NCI-H128 (cell line): ENCODE data around the gene HNRNPLL.

Experiments
- DNase-seq: peaks from one replicate; lab custom pipeline; 2025; ENCODE audit not compliant: unreplicated experiment; lab: John Stamatoyannopoulos, UW

Gene HNRNPLL

GRCh38 chr2:38596229-38596628, 6.5 kb downstream of the HNRNPLL start:
- no peak for DNase-seq

DNA sequence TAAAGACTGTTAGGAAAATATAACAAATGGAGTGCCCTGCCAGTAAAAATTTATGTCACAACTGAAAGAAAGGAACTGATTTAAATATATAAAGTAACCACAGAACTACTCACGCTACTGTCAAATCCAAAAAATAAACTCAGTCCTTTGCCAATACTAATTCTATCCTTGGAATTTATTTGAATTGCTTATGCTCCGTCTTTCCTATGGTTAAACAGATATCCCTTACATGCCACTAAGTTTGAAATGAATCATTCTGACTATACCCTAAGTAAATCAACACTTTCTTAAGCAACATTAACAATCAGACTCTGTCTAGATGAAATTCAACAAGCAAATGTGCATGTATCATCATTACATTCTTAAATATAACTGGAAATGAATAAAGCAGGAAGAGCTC, 9.8 kb downstream of the HNRNPLL start:
- DNase-seq, result no peak

GRCh38 chr2:38591152-38591551, 11.6 kb downstream of the HNRNPLL start:
- DNase-seq, result no peak

DNA sequence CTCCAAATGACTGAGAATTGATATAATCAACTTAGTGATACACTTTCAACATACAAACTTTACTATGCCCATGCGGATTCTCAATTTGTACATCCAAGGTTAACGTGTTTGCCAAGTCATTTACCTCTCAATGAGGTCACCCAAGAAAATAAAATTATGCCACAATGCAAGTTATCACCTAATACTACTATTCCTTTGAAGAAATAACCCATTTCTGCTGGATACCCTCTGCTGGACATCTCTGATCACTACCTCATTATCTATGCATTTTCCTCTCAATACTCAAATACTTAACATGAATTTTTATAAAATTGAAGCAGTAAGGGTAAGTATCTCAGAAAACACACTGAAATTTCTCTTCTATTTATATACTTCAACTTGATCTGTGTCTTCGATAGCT, 12.7 kb downstream of the HNRNPLL start:
- DNase-seq, result no peak

DNA sequence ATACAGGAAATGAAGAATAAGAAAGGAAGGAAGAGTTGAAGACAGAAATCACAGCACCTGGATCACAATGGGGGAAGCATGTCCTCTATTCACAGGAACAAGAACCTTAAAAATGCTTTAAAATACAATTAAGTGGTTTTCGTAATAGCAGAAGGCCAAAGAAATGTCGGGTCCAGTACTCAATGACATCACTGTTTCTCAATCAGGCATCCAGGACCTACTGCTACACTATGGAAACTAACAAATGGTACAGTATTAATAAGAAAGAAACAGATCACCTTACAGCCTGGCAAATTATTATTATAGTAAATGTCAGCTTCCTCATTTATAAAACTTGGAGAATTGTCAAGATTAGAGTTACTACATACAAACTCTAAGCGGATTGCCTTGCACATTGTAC, 15.8 kb downstream of the HNRNPLL start:
- DNase-seq, result no peak

DNA sequence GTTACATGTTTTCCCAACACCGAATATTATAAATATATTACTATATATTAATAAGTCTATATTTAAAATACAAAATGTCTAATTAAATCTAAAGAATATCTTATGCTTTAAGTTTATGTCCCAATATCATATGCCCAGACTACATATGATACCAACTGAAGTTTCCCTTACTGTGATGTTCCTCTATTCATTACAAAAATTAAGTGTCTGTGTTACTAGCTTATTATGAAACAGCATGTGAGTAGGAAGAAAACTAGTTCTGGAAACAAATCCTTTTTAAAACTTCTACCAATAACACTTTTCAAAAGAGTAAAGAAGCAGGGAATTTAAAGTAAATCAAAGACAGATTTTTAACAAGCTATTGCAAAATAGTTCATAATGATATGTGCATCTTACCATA, 17.8 kb downstream of the HNRNPLL start:
- no peak for DNase-seq

- DNase-seq, result no peak
These were observed 18.7 kb downstream of the HNRNPLL start for GRCh38 chr2:38583994-38584393.

GRCh38 chr2:38583524-38583923, 19.2 kb downstream of the HNRNPLL start:
- no peak for DNase-seq

DNA sequence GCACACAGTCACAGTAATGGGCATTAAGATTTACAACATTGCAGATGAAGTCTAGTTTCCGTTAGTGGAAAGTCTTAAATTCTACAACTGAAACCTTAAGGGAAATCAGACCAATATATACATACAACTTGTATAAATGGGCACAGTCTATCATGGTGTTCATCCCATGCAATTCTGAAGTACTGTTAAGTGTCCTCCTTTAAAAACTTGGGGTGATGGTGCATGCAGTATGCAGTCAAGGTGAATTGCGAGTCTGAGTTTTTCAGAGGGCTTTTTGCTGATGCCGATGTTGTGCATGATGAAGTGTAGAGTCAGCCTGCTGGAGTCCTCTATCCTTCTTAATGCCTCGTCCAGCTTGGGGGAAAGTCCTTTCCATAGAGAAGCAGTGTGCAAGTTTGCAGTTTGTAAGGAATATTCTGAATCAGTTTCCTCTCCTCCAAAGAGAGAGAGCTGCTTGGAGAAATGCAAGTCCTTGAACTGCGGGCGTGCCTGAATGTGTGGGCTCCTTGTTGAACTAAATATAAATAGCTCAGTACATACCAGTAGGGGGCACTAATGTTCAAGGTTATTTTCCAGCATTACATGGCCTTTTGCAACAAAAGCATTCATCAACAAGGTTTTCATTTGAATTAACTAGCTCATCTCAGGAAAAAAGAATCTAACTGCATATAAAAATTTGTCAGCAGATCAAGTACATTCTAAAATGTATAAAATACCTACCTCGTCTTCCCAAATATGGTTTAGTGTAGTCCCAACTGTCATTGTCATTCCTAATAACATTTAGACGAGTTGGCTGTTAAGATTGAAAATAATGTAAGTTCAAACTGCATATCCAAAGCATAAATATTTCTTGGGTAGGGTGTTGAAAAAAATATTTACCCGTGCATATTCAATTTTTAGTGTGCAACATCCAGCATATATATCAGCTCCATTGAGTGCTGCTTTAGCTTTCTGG, 21.3 kb downstream of the HNRNPLL start:
- DNase-seq, result peak; percentile 17

- DNase-seq, result no peak
These were observed 22.6 kb downstream of the HNRNPLL start for GRCh38 chr2:38580115-38580636.

DNA sequence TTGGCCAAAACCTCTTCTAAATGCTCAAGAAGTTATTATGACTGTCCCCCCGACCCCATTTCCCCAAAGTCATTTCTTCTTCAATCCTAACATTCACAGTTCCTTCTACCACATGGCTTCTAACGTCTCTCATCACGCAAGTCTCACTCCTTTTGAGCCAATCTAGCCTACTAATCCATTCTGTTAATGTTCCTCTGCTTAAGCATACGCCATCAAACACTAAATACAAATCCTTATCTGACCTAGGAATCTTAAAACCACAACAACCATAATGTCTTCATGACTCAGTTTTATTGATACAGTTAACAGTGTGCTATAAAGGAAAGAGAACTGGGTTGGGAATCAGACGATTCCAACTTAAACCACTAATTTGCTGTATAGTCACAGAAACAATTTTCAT, 23.9 kb downstream of the HNRNPLL start:
- no peak for DNase-seq

DNA sequence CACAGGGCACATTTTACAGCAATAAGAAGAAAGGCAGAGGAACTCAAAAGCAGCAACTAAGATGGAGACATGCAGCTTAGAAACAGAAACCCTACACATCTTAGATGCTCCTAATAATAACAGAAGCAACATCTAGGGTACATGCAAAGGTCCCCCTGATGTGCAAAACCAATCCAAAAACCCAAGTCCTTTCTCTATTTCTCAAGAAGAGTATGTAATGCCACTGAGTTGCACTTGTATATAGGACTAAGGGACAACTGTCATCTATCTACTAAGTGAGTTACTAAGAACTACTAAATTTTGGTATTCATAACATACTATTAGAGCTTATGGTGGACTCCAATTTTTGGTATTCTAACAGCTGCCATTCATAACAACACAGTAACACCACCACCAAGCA, 28.4 kb downstream of the HNRNPLL start:
- DNase-seq, result no peak

DNA sequence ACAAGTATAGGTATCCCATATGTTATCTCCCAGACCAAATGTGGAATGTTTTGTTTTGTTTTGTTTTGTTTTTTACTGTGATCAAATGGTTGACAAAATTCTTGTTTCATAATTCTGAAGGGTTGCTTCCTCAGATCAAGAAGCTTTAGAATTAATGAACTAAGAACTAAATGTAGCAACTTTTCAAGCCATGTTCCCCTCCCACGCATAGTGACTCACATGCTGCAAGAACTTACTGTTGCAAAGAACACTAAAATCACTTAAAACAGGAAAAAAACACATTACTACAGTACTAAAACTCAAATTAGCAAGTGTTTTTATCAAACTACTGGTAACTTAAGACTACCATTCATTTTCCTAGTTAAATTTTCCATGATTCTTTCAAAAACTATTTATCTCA, 30.6 kb downstream of the HNRNPLL start:
- no peak for DNase-seq

GRCh38 chr2:38571193-38571592, 31.5 kb downstream of the HNRNPLL start:
- no peak for DNase-seq

DNA sequence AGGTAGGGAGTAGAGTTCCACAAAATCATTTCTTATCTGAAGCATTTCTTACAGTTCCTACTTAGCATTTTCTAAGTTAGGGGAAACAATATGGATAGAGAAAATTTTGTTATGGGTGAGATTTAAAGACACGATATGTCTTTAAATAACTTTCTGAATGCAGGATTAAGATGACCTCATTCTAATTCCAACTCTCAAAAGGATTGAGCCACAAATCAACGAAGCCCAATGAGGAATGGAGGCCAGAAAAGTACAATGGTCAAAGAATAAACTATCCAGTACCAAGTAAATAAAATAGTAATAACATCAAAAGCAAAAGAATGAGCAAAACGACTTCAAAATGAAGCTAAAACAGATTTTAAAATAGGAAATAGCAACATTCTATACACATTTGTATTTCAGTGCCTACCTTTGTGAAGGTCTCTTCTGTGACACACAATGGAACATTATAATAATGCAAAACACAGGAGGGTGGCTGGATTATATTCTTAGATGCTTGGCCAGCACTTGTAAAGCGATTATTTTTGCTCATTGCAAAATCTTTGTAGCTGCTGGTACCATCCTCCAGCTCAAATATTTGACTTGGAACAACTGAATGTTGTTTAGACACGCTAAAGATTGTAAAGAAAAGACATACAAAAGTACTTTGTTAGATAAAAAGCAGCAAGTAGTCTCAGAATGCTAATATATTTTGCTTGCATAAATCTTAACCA, 33.8 kb downstream of the HNRNPLL start:
- no peak for DNase-seq

DNA sequence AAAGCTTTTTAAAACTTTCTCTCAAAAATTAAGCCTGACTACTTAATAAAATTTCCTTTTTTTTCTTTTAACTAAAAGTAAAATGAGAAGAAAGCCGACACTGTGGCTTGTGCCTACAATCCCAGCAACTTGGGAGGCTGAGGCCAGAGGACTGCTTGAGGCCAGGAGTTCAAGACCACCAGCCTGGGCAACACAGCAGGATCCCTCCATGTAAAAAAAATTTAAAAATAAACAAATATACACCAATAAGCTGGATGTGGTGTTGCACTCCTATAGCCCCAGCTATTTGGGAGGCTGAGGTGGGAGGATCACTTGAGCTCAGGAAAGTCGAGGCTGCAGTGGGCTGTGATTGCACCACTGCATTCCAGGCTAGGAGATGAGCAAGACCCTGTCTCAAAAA, 37.4 kb downstream of the HNRNPLL start:
- no peak for DNase-seq

DNA sequence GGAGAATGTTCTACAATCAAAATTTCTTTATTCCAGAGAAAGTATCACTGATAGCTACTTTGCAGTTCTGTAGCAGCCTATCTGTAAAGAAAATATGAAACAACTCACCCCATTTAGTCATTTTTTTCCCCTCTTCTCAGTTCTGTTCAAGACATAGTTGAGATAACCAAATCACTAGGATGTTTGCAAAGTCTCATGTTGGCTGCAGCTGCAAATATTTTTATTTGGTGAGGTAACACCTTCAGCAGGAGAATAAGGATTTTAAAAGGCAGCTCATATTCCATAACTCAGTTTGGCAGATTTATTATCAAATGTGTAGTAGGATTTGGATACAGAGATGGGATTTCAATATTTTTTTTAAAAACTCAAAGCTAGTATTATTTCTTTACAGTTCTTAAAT, 41.0 kb downstream of the HNRNPLL start:
- no peak for DNase-seq

DNA sequence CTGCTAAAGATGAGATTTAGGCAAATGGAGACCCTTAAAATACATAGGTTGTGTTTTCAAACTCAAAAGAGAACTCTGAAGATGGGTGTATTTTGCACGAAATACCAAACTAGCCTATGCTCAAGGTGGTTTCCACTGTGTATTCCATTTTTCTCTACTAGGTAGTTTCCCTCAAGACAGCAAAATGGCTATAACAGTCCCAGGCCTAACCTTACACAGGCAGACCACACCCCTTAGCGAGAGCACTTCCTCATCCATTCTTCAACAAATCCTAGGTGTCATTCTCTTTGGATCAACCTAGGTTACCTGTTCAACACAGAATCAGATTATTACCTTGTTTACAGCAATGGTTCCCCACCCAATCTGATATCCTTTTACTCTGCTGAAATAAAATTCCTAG, 42.6 kb downstream of the HNRNPLL start:
- no peak for DNase-seq

GRCh38 chr2:38557981-38558380, 44.7 kb downstream of the HNRNPLL start:
- DNase-seq, result no peak

- no peak for DNase-seq
These were observed 45.5 kb downstream of the HNRNPLL start for GRCh38 chr2:38557217-38557616.

DNA sequence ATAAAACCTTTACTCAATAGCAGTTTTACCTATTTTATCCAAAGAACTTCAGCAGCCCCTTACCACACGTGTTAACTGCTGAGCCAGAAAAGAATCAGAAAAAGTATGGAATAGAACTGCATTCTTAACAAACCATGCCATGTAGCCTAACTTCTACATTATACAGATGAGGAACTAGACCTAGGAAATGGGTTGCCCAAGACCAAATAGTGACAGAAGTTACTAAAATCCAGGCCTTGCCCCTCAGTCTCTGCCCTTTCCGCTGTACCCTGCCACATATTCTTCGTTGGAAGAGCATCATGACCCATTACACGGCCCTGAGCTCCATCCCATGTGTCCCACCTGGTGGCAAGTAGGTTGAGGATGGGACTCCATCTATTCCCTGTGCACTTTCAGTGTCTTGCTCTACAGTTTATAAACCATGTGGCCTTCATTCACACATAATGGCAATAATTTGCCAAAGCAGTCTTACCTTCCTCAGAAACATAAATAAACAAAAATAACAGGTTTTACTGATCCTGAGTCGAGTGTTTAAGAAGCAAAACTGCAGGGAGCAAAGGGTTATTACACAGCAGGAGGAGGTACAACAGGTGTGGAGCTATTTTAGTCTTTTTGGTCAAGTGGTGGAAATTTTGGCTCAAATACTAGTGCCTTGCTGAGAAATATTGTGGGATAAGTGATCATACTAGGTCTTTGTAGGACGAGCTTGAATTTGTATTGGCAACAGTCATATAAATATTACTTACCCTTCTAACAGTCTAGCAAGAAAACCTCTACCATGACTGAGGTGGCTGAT, 46.5 kb downstream of the HNRNPLL start:
- no peak for DNase-seq
